IgD-negative memory B cell (primary cell): ENCODE measurements around the gene DDIT3. TPM values are rescaled to one million over a fixed set of nuclear protein-coding genes. Genes with fewer than 3 reads are reported as not detected.

Experiments
- H3K27ac Mint-ChIP-seq, 3 donors: one replicate each; pipeline ENCODE4 v1.8.0; 2020 to 2022; ENCODE audit warnings: mild to moderate bottlenecking in 3 of 3, mixed read lengths in 3 of 3, moderate library complexity in 1 of 3
- H3K27me3 Mint-ChIP-seq: one replicate; pipeline ENCODE4 v1.8.0; 2021; ENCODE audit warnings: mixed read lengths
- H3K36me3 Mint-ChIP-seq: one replicate; pipeline ENCODE4 v1.8.0; 2020; ENCODE audit warnings: mild to moderate bottlenecking, mixed read lengths
- H3K4me1 Mint-ChIP-seq, 3 donors: one replicate each; pipeline ENCODE4 v1.8.0; 2020 to 2022; ENCODE audit warnings: mixed read lengths in 3 of 3, mild to moderate bottlenecking in 1 of 3
- H3K4me3 Mint-ChIP-seq, 4 donors: one replicate each; pipeline ENCODE4 v1.8.0; 2020 to 2022; ENCODE audit warnings: mild to moderate bottlenecking in 4 of 4, mixed read lengths in 4 of 4, moderate library complexity in 3 of 4
- H3K9me3 Mint-ChIP-seq, 3 donors: one replicate each; pipeline ENCODE4 v1.8.0; 2020 to 2021; ENCODE audit warnings: mixed read lengths in 3 of 3, mild to moderate bottlenecking in 1 of 3
- polyA plus RNA-seq: library from polyadenylated mRNA; unstranded; fragments of 300-500 nt; fragmentation: Illumina TruSeq; gene quantifications from one replicate; pipeline ENCODE4 v1.2.3, GENCODE V29; 2021

DDIT3 gene
- polyA plus RNA-seq, 1 donor from 2014 or later, result 32.2 TPM

DNA sequence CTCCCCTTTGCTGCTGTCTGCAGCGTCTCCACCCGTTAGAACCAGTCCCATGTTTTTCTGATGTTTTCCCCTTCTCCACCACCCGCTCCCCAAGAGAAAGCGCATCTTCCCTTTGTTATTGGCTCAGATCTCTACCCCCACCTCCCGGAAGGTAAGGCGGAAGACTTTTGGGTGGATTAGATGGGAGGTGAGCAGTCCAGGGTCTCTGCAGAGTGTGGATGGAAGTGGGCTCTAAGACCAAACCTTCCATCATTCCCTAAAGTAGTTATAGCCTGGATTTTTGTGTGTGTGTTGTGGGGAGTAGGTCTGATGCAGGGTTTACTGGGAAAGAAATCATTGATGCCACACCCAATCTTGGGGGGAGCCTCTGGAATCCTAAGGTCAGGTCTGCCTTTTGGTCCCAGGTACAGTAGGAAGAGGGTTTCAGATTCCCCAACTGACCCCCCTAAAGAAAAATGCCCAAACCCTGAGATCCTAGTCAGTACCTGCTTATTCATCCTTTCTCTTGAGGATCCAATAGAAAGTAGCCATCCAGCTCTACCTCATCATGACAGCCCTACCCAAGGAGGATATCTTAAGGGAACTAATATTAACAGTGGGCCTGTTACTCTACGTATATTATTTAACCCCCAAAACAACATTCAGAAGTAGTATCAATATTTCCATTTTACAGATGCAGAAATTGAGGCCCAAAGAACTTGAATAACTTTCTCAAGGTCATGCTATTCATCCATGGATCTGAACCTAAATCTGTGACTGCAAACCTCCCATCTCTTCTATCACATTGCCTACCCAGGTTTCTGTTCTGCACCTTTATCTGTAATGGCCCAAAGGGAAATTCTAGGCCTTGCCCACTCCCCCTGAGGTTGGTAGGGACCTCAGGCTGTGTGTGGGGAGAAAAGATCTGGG lies 30.6 kb upstream of the DDIT3 start:
- Mint-ChIP-seq H3K27me3 (peaks cover 3% of the 10 kb centered on the region), H3K9me3 (no peaks in the 10 kb centered on the region), H3K27ac (no peak overlapping the region), H3K4me1 (peaks cover 14 to 22% (median 22%) of the 10 kb centered on the region in 3 donors), H3K4me3 (peak overlapping the region; percentile 59 to 88 (median 70)), H3K36me3 (no peaks in the 10 kb centered on the region)

DNA sequence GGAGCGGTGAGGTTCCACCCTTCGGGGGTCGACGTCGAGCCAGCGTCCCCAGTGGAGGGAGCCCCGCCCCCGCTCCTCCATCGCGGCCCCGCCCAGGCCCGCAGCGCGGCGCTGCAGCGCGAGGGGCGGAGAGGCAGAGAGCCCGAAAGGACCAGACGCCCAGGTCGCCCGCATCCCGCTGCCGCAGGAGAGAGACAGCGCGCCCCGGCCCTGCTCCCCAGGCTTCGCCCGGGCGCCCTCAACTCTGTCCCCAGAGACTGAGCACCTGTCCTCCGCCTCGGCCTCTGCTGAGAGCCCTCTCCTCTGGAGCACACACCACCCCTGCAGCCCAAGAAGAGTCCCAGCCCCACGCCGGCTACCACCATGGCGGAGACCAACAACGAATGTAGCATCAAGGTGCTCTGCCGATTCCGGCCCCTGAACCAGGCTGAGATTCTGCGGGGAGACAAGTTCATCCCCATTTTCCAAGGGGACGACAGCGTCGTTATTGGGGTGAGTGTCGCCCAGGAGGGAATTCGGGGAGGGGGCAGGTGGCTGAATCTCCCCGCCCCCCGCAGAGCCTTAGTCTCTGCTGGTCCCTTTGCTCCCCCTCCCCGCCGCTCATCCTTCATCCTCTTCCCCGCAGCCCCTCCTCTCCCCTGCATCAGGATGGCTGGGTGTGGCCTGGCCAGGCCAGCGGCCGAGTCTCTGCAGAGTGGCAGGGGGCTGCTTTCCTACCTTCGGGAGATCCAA lies 29.8 kb upstream of the DDIT3 start, which contains the start of gene KIF5A:
KIF5A (plus strand) TSS at position 136 of the 732 bp plus-strand sequence; CDS start at position 364, 228 bp downstream.
- Mint-ChIP-seq H3K27ac (peak within 1 kb of the TSS in 2 of 3 donors; percentile 16 to 93), H3K4me1 (peaks cover 16 to 28% (median 26%) of the 10 kb centered on the region in 3 donors), H3K4me3 (peak within 1 kb of the TSS; percentile 59 to 89 (median 76)), H3K27me3 (peaks cover 3% of the 10 kb centered on the region), H3K9me3 (no peaks in the 10 kb centered on the region), H3K36me3 (no peaks in the 10 kb centered on the region)

- Mint-ChIP-seq H3K9me3 (no peaks in the 10 kb centered on the region), H3K27me3 (peaks cover 3% of the 10 kb centered on the region), H3K4me3 (peak overlapping the region; percentile 28 to 83 (median 53)), H3K4me1 (peaks cover 16 to 32% (median 29%) of the 10 kb centered on the region in 3 donors), H3K36me3 (no peaks in the 10 kb centered on the region), H3K27ac (peak overlapping the region in 2 of 3 donors; percentile 16 to 93)
These were observed 29.0 kb upstream of the DDIT3 start for GRCh38 chr12:57549203-57549908.

DNA sequence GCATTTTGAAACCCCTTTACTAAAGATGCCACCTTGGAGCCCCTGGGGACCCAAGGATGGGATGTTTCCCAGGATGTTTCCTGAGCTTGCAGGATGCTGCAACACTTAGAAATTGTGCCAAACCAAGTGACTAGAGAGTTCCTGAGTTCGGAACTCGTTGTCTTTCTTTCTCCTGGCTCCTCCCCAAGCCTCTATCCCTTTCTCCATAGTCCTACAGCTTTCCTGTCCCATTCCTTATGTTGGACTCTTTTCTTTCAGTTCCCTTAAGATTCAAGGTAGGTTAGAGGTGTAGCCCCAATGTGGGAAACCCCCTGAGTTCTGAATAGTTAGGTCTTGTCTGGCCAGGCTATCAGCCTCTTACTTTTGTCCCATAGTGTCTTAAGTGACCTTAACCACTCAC lies 28.2 kb upstream of the DDIT3 start:
- H3K27me3 Mint-ChIP-seq, result peaks cover 3% of the 10 kb centered on the region
- no peaks in the 10 kb centered on the region for H3K9me3 Mint-ChIP-seq
- H3K4me3 Mint-ChIP-seq, result peak overlapping the region in 3 of 4 donors; percentile 41 to 68 (median 49)
- peak overlapping the region in 1 of 3 donors; percentile 16 for H3K27ac Mint-ChIP-seq
- peaks cover 16 to 32% (median 29%) of the 10 kb centered on the region in 3 donors for H3K4me1 Mint-ChIP-seq
- no peaks in the 10 kb centered on the region for H3K36me3 Mint-ChIP-seq

GRCh38 chr12:57548013-57548315 lies 27.6 kb upstream of the DDIT3 start:
- H3K9me3 Mint-ChIP-seq, result no peaks in the 10 kb centered on the region
- no peaks in the 10 kb centered on the region for H3K36me3 Mint-ChIP-seq
- H3K4me1 Mint-ChIP-seq, result peaks cover 16 to 31% (median 29%) of the 10 kb centered on the region in 3 donors
- H3K4me3 Mint-ChIP-seq, result no peak overlapping the region
- peaks cover 3% of the 10 kb centered on the region for H3K27me3 Mint-ChIP-seq
- H3K27ac Mint-ChIP-seq, result no peak overlapping the region

DNA sequence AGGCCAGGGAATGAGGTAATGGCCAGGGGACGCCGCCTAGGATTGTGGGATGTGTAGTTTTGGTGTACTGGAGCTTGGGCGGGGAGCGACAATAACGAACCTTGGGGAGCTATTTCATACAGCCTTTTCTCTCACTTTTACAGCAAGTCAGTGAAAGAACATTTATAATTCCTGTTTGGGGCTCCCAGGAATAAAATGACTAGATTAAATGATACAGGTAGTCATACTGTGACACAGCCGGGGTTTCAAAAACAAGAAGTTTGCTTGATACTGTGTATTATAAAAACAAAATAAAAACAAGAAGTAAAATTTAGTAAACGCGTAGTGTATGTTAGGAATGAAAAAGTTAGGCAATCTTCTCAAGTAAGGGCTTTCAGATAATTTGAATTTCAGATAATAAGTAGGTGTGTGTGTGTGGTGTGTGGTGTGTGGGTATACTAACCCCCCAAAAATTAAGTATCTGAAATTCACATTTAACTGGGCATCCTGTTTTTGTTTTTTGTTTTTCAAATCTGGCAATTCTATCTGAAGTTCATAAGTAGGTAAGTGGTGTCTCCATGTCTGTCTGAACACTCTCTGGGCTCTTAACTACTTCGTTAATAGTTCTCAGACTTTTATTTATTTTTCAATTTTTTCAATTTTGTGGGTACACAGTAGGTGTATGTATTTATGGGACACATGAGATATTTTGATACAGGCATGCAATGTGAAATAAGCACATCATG lies 27.1 kb upstream of the DDIT3 start:
- Mint-ChIP-seq H3K9me3 (no peaks in the 10 kb centered on the region), H3K4me3 (peak overlapping the region; percentile 95 to 99 (median 97)), H3K27me3 (peaks cover 3% of the 10 kb centered on the region), H3K4me1 (peaks cover 16 to 31% (median 29%) of the 10 kb centered on the region in 3 donors), H3K36me3 (no peaks in the 10 kb centered on the region), H3K27ac (peak overlapping the region; percentile 34 to 94 (median 89))

GRCh38 chr12:57546438-57547287 lies 26.3 kb upstream of the DDIT3 start, which contains the start of gene DCTN2:
TSS of gene DCTN2 (minus strand) at chr12:57547192. CDS start at chr12:57547063, 129 bp downstream.
- H3K27me3 Mint-ChIP-seq, result peaks cover 3% of the 10 kb centered on the region
- H3K36me3 Mint-ChIP-seq, result no peaks in the 10 kb centered on the region
- no peaks in the 10 kb centered on the region for H3K9me3 Mint-ChIP-seq
- peaks cover 16 to 31% (median 29%) of the 10 kb centered on the region in 3 donors for H3K4me1 Mint-ChIP-seq
- peak within 1 kb of the TSS; percentile 46 to 94 (median 89) for H3K27ac Mint-ChIP-seq
- H3K4me3 Mint-ChIP-seq, result peak within 1 kb of the TSS; percentile 95 to 99 (median 97)

DNA sequence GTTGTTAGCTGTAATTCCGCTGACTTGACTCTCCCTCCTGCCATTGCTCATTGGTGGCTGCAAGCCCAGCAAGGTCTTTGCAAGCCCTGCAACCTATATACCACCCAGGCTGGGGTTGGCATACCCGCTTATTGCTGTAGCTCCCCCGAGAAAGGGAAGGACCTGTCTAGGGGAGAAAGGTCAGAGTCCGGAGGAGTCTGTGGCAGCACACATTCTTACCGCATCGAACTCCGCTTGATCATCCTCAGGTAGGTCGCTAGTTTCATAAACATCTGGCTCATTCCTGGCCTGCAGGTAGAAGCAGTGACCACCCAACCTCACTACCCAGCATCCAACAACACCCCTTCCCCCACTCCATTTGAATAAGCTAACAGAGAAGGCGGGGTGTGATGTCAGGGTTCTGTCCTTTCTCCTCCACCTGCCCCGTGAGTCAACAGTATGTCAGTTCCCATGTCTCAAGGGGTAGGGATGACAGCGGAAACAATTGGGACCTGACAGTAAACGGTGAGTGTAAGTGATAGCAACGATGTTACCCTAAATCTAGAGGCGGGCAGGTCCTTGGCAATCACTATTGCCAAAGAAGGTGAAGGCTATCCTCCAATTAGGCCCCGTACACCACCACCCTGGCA lies 25.6 kb upstream of the DDIT3 start:
- peaks cover 2% of the 10 kb centered on the region for H3K36me3 Mint-ChIP-seq
- H3K4me1 Mint-ChIP-seq, result peaks cover 16 to 31% (median 30%) of the 10 kb centered on the region in 3 donors
- no peaks in the 10 kb centered on the region for H3K9me3 Mint-ChIP-seq
- H3K27ac Mint-ChIP-seq, result peak overlapping the region in 2 of 3 donors; percentile 46 to 94
- H3K27me3 Mint-ChIP-seq, result peaks cover 3% of the 10 kb centered on the region
- peak overlapping the region; percentile 95 to 99 (median 97) for H3K4me3 Mint-ChIP-seq

GRCh38 chr12:57543581-57543980 lies 23.3 kb upstream of the DDIT3 start:
- Mint-ChIP-seq H3K36me3 (peaks cover 2% of the 10 kb centered on the region), H3K27ac (no peak overlapping the region), H3K9me3 (no peaks in the 10 kb centered on the region), H3K27me3 (no peaks in the 10 kb centered on the region), H3K4me1 (peaks cover 16 to 29% (median 26%) of the 10 kb centered on the region in 3 donors), H3K4me3 (peak overlapping the region in 1 of 4 donors; percentile 7)

DNA sequence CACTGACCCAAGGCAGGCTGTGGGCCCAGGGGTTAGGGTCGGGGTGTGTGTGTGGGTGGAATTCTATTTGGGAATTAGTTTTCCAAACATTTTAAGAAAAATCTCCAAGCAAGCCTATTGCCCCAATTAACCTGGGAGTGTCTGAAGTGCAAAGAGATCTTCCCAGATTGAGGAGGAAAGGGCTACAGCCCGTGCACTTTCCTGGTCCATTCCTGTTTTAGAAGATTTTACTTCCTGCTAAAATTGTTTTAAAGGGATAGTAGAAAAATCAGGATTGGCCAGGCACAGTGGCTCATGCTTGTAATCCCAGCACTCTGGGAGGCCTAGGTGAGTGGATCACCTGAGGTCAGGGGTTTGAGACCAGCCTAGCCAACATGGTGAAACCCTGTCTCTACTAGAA lies 21.4 kb upstream of the DDIT3 start:
- H3K27ac Mint-ChIP-seq, result no peak overlapping the region
- H3K9me3 Mint-ChIP-seq, result no peaks in the 10 kb centered on the region
- H3K4me3 Mint-ChIP-seq, result no peak overlapping the region
- H3K36me3 Mint-ChIP-seq, result peaks cover 4% of the 10 kb centered on the region
- peaks cover 9 to 22% (median 19%) of the 10 kb centered on the region in 3 donors for H3K4me1 Mint-ChIP-seq
- no peaks in the 10 kb centered on the region for H3K27me3 Mint-ChIP-seq

DNA sequence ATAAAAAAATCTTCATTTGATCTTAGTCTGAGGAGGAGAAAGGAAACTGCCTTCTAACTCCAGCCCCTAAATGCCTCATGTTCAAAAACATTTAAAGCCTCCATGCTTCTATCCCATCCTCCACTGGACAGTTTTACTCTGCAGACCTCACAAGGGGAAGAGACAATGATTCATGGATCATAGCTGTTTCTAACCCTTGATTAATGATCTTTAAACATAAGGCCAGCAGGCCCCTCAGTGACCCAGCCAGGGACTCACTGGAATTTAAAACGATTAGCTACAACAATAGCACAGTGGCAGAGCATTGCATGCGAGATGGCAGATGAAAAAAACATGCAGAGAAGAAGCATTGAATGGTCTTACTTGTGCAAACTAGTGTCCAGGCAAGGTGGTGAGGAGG lies 20.7 kb upstream of the DDIT3 start:
- Mint-ChIP-seq H3K27me3 (no peaks in the 10 kb centered on the region), H3K4me1 (peaks cover 4 to 17% (median 16%) of the 10 kb centered on the region in 3 donors), H3K27ac (no peak overlapping the region), H3K9me3 (no peaks in the 10 kb centered on the region), H3K36me3 (peaks cover 4% of the 10 kb centered on the region), H3K4me3 (no peak overlapping the region)

DNA sequence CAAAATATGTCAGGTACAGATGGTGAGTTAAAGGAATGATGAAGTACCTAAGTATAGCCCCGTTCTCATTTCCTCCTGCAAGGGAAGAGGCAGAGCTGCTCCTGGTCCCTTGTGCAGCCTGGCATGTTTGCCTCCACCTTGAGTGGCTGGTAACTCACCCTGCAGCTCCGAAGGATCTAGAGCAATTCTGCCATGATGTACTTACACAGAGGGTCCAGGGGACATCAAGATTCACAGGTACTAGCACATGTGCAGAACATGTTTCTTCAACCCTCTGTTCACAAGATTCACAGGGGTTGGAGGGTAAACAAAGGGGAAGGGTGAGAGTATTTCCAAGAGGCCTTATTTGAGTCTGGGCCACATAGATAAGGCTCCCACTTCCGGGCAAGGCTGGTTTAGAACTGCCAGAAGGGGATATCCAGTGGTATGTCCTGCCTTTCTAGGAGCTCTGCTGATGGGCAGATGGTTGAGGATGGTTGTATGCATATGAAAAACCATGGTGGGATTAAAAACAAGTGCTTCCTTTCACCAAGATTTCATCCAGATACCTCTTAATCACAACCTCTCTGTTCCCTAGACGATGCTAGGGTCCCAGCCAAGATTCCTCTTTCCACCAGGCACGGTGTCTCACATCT lies 18.9 kb upstream of the DDIT3 start:
- H3K27me3 Mint-ChIP-seq, result no peaks in the 10 kb centered on the region
- H3K36me3 Mint-ChIP-seq, result peaks cover 4% of the 10 kb centered on the region
- H3K4me3 Mint-ChIP-seq, result no peak overlapping the region
- H3K27ac Mint-ChIP-seq, result no peak overlapping the region
- H3K4me1 Mint-ChIP-seq, result peaks cover 0 to 10% (median 6%) of the 10 kb centered on the region in 3 donors
- no peaks in the 10 kb centered on the region for H3K9me3 Mint-ChIP-seq

DNA sequence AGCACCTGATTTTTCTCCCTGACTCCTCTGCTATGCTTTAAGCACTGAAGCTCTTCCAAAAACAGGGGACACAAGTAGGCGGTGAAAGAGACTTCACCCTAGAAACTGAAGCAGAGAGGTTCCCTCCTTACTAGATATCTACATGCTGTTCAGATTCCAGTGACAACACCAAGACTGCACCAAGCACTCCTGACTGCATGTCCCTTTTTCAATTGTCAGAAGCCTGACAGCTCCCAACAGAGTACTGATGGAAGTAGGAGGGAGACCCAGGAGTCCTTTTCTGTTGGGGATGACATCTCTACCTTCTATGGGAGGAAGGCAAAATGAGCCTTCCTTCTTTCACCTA lies 16.3 kb upstream of the DDIT3 start:
- Mint-ChIP-seq H3K9me3 (no peaks in the 10 kb centered on the region), H3K4me3 (no peak overlapping the region), H3K36me3 (peaks cover 4% of the 10 kb centered on the region), H3K4me1 (peaks cover 0 to 10% (median 4%) of the 10 kb centered on the region in 3 donors), H3K27ac (no peak overlapping the region), H3K27me3 (no peaks in the 10 kb centered on the region)
